NCI-H524 (cell line): Measurements from ENCODE around the gene PDCD4.
"Not testable (repeated sequence)": the region's sequence is repeated elsewhere in the genome, so short reads cannot be mapped to it uniquely, and the experiment has no call there.

Source experiments
- DNase-seq, 2 experiments: peaks; one replicate each; lab custom pipeline; 2025; lab: John Stamatoyannopoulos, UW

Gene PDCD4

GRCh38 chr10:110883924-110884323, 12.2 kb downstream of the PDCD4 start:
- no peak for DNase-seq

- no peak for DNase-seq
Measured at GRCh38 chr10:110885932-110886674, 14.4 kb downstream of the PDCD4 start.

- DNase-seq: no peak
Measured at GRCh38 chr10:110887560-110887959, 15.8 kb downstream of the PDCD4 start.

- no peak for DNase-seq
Measured at GRCh38 chr10:110892602-110893288, 21.0 kb downstream of the PDCD4 start.

GRCh38 chr10:110893559-110894179, 21.9 kb downstream of the PDCD4 start:
- DNase-seq: peak in 1 of 2 experiments; percentile 42

GRCh38 chr10:110897184-110897583, 25.5 kb downstream of the PDCD4 start:
- DNase-seq: no peak

GRCh38 chr10:110898391-110898790, 26.7 kb downstream of the PDCD4 start:
- no peak for DNase-seq

- DNase-seq: no peak
Measured at GRCh38 chr10:110900983-110901382, 29.3 kb downstream of the PDCD4 start.

- DNase-seq: no peak
Measured at GRCh38 chr10:110901954-110902819, 30.5 kb downstream of the PDCD4 start.

- no peak for DNase-seq
Measured at GRCh38 chr10:110903280-110904278, 31.9 kb downstream of the PDCD4 start.

GRCh38 chr10:110910138-110910537, 38.4 kb downstream of the PDCD4 start:
- DNase-seq: no peak

GRCh38 chr10:110912374-110912773, 40.6 kb downstream of the PDCD4 start:
- no peak for DNase-seq

- DNase-seq: no peak
Measured at GRCh38 chr10:110914431-110914830, 42.7 kb downstream of the PDCD4 start.

- DNase-seq: no peak
Measured at GRCh38 chr10:110915035-110915434, 43.3 kb downstream of the PDCD4 start.

GRCh38 chr10:110915600-110915999, 43.9 kb downstream of the PDCD4 start:
- not testable (repeated sequence) for DNase-seq

- no peak for DNase-seq
Measured at GRCh38 chr10:110916554-110917346, 45.0 kb downstream of the PDCD4 start.

GRCh38 chr10:110918269-110918642, 46.5 kb downstream of the PDCD4 start:
- peak in 1 of 2 experiments; percentile 65 for DNase-seq

- peak; percentile 82 to 95 for DNase-seq
Measured at GRCh38 chr10:110918643-110919348, 47.1 kb downstream of the PDCD4 start, which contains the start of gene BBIP1. BBIP1 (minus strand) TSS chr10:110919180; CDS start chr10:110918157, 1,023 bp downstream.

- DNase-seq: peak in 1 of 2 experiments; percentile 55
Measured at GRCh38 chr10:110919349-110919931, 47.7 kb downstream of the PDCD4 start, which contains the start of gene SHOC2. SHOC2 (plus strand) TSS chr10:110919604; CDS start chr10:110964359, 44,755 bp downstream.
